ENCODE data around the gene GARIN3.

GARIN3 gene

GRCh38 chr5:157148734-157149615 is 17.1 kb downstream of the GARIN3 start:
- peak; percentile 69 to 75 for DNase-seq (ENCODE audit: low read depth in 2 of 2)

GRCh38 chr5:157143127-157143971 is 22.7 kb downstream of the GARIN3 start:
- peak in 1 of 2 donors; percentile 17 for DNase-seq (ENCODE audit: low read depth in 2 of 2)

- DNase-seq (ENCODE audit: low read depth in 2 of 2): peak; percentile 81 to 90
Measured at GRCh38 chr5:157142317-157143126, 23.5 kb downstream of the GARIN3 start, which contains the start of gene MED7. Gene MED7 (minus strand): TSS chr5:157142865. CDS start chr5:157139431, 3,434 bp downstream.

GRCh38 chr5:157137691-157138090 is 28.4 kb downstream of the GARIN3 start:
- no peak for DNase-seq (ENCODE audit: low read depth in 2 of 2)

- no peak for DNase-seq (ENCODE audit: low read depth in 2 of 2)
Measured at GRCh38 chr5:157132281-157132612, 33.8 kb downstream of the GARIN3 start.

DNA sequence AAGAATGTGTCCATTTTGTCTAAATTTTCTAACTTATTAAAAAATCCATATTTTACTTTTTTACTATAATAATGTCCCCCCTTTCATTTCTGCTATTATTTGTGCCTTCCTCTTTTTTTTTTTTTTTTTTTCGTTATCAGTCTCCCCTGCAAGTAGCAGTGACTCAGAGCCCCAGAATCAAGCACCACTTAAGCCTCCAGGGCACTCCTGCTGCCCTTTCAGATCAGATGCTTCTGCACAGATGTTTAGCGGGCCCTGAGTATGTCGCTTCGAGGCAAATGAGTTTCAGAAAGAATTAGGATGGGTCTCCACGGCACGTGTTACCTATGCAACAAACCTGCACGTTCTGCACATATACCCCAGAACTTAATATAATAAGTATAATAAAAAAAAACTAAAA is 35.1 kb downstream of the GARIN3 start:
- no peak for DNase-seq (ENCODE audit: low read depth in 2 of 2)

DNA sequence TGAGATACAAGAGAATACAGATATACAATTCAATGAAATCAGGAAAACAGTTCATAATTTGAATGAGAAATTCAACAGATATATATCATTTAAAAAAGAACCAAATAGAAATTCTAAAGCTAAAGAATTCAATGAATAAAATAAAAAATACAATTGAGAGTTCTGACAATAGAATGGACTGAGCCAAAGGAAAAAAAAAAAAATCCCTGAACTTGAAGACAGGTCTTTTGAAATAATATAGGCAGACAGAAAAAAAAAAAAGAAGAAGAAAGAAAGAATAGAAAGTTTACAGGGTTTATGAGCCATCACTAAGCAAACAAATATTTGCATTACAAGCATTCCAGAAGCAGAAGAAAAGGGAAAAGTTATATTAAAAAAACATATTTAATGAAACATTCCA is 44.4 kb downstream of the GARIN3 start:
- DNase-seq (ENCODE audit: low read depth in 2 of 2): no peak

GRCh38 chr5:157120102-157120501 is 46.0 kb downstream of the GARIN3 start:
- no peak for DNase-seq (ENCODE audit: low read depth in 2 of 2)

GRCh38 chr5:157116483-157116954 is 49.5 kb downstream of the GARIN3 start:
- no peak for DNase-seq (ENCODE audit: low read depth in 2 of 2)

GRCh38 chr5:157115502-157115901 is 50.6 kb downstream of the GARIN3 start:
- DNase-seq (ENCODE audit: low read depth in 2 of 2): no peak

DNA sequence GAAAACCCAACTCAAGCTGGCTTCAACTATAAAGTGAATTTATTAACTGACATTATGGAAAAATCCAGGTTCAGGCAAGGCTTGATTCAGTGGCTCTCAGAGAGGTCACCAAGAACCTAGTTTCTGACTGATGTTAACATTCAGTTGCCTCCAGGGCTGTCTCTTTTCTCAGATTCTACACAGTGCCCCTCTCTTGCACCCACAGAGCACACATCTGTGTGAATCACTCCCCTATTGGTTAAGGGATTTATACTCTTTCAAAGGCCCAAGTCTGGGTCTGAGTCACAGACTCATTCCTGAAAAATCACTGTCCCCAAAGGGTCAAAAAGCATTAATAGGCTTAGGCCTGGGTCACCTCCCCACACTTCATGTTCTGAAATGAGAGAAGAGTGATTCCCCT is 51.1 kb downstream of the GARIN3 start:
- no peak for DNase-seq (ENCODE audit: low read depth in 2 of 2)

DNA sequence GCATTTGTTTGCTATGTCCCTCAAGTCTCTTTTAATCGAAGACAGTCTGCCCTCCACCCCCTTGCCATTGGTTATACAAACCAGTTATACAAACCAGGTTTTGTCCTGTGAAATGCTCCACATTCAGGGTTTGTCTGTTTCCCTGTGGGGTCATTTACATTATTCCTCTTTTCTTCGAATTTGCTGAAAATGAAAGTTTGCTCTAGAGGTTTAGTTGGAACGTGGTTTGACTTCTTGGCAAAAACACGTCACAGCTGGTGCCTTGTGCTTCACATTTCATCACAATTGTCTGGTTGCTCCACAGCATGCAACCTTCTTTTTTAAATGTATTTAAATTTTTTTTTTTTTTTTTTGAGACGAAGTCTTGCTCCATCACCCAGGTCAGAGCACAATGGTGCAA is 53.1 kb downstream of the GARIN3 start:
- no peak for DNase-seq (ENCODE audit: low read depth in 2 of 2)
